Caco-2 (cell line): ENCODE data around the gene GUCA2A. TPM values are rescaled to one million over a fixed set of nuclear protein-coding genes. Genes with fewer than 3 reads are reported as not detected.

ENCODE experiments used
- BruUV-seq: library from RNA; stranded (reverse); fragments of 400-500 nt; replicated peaks from 2 replicates; lab custom pipeline; 2021; lab: Mats Ljungman, UMichigan
- CTCF ChIA-PET: fragments of 300-600 bp; sonication (Branson Sonifier 250); formaldehyde crosslinking; loops from one replicate; lab custom pipeline; 2022; ENCODE audit warnings: antibody characterized with exemption; lab: Charles Lee
- POLR2A ChIA-PET: fragments of 300-600 bp; sonication (Branson Sonifier 250); formaldehyde crosslinking; loops from one replicate; lab custom pipeline; 2022; ENCODE audit warnings: antibody characterized with exemption; lab: Charles Lee
- DNase-seq, 2 experiments: peaks; one replicate each; pipeline versions ENCODE4 v3.0.0 to v3.0.0-alpha.2; 2020 to 2022
- H3K27me3 ChIP-seq: replicated peaks from 2 replicates; pipeline ENCODE4 v1.6.0; 2011; ENCODE audit warnings: low read length; ENCODE audit not compliant: control insufficient read depth, insufficient read depth
- H3K36me3 ChIP-seq: 2 replicates; pipeline ENCODE4 v1.5.1; 2011; ENCODE audit warnings: low read length; ENCODE audit not compliant: control insufficient read depth, insufficient read depth
- H3K4me1 ChIP-seq: fragments of 250-450 bp; sonication (Bioruptor Pico); 2 replicates; pipeline ENCODE4 v1.5.1; 2020; ENCODE audit warnings: mild to moderate bottlenecking
- H3K4me3 ChIP-seq: 2 replicates; pipeline ENCODE4 v1.5.1; 2011; ENCODE audit warnings: low read depth, mild to moderate bottlenecking, control low read depth, low read length
- H3K9me3 ChIP-seq: fragments of 250-450 bp; sonication (Bioruptor Pico); 2 replicates; pipeline ENCODE4 v1.5.1; 2020; ENCODE audit warnings: mild to moderate bottlenecking, moderate library complexity
- H3K27ac Mint-ChIP-seq: one replicate; pipeline ENCODE4 v1.8.0; 2022; ENCODE audit warnings: mixed read lengths; ENCODE audit not compliant: unreplicated experiment
- H3K27me3 Mint-ChIP-seq: one replicate; pipeline ENCODE4 v1.8.0; 2022; ENCODE audit warnings: mixed read lengths; ENCODE audit not compliant: insufficient read depth, unreplicated experiment
- H3K36me3 Mint-ChIP-seq: one replicate; pipeline ENCODE4 v1.8.0; 2022; ENCODE audit warnings: mild to moderate bottlenecking, mixed read lengths; ENCODE audit not compliant: insufficient read depth, unreplicated experiment
- H3K4me1 Mint-ChIP-seq: one replicate; pipeline ENCODE4 v1.8.0; 2022; ENCODE audit warnings: low read depth, mixed read lengths; ENCODE audit not compliant: unreplicated experiment
- H3K4me3 Mint-ChIP-seq: one replicate; pipeline ENCODE4 v1.8.0; 2022; ENCODE audit warnings: mild to moderate bottlenecking, moderate library complexity, mixed read lengths; ENCODE audit not compliant: unreplicated experiment
- H3K9me3 Mint-ChIP-seq: one replicate; pipeline ENCODE4 v1.8.0; 2022; ENCODE audit warnings: mixed read lengths; ENCODE audit not compliant: unreplicated experiment
- CTCF ChIP-seq, 2 experiments: fragments of 200-600 bp in 1 of 2; IDR thresholded peaks; 1 replicate in 1 of 2; 2 replicates in 1 of 2; pipeline versions ENCODE4 v1.5.1 to v1.8.0; 2011 to 2022; ENCODE audit warnings: antibody characterized with exemption in 1 of 2, control low read depth in 1 of 2, inconsistent platforms in 1 of 2, low read depth in 1 of 2, low read length in 1 of 2, mild to moderate bottlenecking in 1 of 2, moderate library complexity in 1 of 2; ENCODE audit not compliant: insufficient read depth in 1 of 2, severe bottlenecking in 1 of 2, unreplicated experiment in 1 of 2
- intact Hi-C: fragments of 100-400 bp; cut with micrococcal nuclease; formaldehyde crosslinking; loops from one replicate; pipeline ENCODE4 v1.10.0; 2022; ENCODE audit not compliant: unreplicated experiment
- total RNA-seq: library from RNA; stranded (reverse); gene quantifications from 2 replicates; pipeline ENCODE4 v1.2.3, GENCODE V29; 2022

GUCA2A gene
- total RNA-seq, 1 experiment from 2014 or later = 28.8 TPM

- no peak overlapping the region for H3K27ac Mint-ChIP-seq
- H3K36me3 ChIP-seq = no peaks in the 10 kb centered on the region
- no peak for DNase-seq
Measured at GRCh38 chr1:42128499-42128898, 36.0 kb downstream of the GUCA2A start.

GRCh38 chr1:42127767-42128166 lies 36.8 kb downstream of the GUCA2A start:
- H3K27me3 ChIP-seq = no peaks in the 10 kb centered on the region
- Mint-ChIP-seq H3K27ac (no peak overlapping the region), H3K4me3 (no peak overlapping the region), H3K27me3 (peaks cover 6% of the 10 kb centered on the region), H3K9me3 (no peaks in the 10 kb centered on the region), H3K4me1 (no peaks in the 10 kb centered on the region), H3K36me3 (no peaks in the 10 kb centered on the region)
- H3K4me3 ChIP-seq = no peak overlapping the region
- BruUV-seq = no TSS peak
- no peaks in the 10 kb centered on the region for H3K36me3 ChIP-seq
- no peaks in the 10 kb centered on the region for H3K9me3 ChIP-seq
- POLR2A ChIA-PET = no interaction called here
- no peaks in the 10 kb centered on the region for H3K4me1 ChIP-seq
- CTCF ChIA-PET = no interaction called here
- TF ChIP-seq CTCF (IDR thresholded peaks at IDR 0.05; ENCODE audit: insufficient read depth in 1 of 2, low read depth in 1 of 2, low read length in 1 of 2, severe bottlenecking in 1 of 2, unreplicated experiment in 1 of 2) = no peak
- intact Hi-C loops = no loop called here
- DNase-seq = no peak

More at GRCh38 chr1:42128499-42128898, 36.0 kb downstream of the GUCA2A start:
- no peaks in the 10 kb centered on the region for H3K4me1 ChIP-seq
- ChIA-PET CTCF (no interaction called here), POLR2A (no interaction called here)
- no peaks in the 10 kb centered on the region for H3K9me3 ChIP-seq
- Mint-ChIP-seq H3K36me3 (no peaks in the 10 kb centered on the region), H3K4me1 (no peaks in the 10 kb centered on the region), H3K9me3 (no peaks in the 10 kb centered on the region), H3K27me3 (peaks cover 6% of the 10 kb centered on the region), H3K4me3 (no peak overlapping the region)
- no peaks in the 10 kb centered on the region for H3K27me3 ChIP-seq
- no peak overlapping the region for H3K4me3 ChIP-seq
- intact Hi-C loops = no loop called here
- no peak for TF ChIP-seq CTCF (IDR thresholded peaks at IDR 0.05; ENCODE audit: insufficient read depth in 1 of 2, low read depth in 1 of 2, low read length in 1 of 2, severe bottlenecking in 1 of 2, unreplicated experiment in 1 of 2)
- BruUV-seq = no TSS peak

GRCh38 chr1:42125552-42125951 lies 39.0 kb downstream of the GUCA2A start:
- Mint-ChIP-seq H3K4me1 (no peaks in the 10 kb centered on the region), H3K27me3 (peaks cover 6% of the 10 kb centered on the region), H3K4me3 (no peak overlapping the region), H3K9me3 (peaks cover 10% of the 10 kb centered on the region), H3K36me3 (no peaks in the 10 kb centered on the region), H3K27ac (no peak overlapping the region)
- intact Hi-C loops = no loop called here
- no peak for DNase-seq
- BruUV-seq = no TSS peak
- ChIA-PET CTCF (no interaction called here), POLR2A (no interaction called here)
- Histone ChIP-seq H3K9me3 (no peaks in the 10 kb centered on the region), H3K27me3 (no peaks in the 10 kb centered on the region), H3K4me3 (no peak overlapping the region), H3K36me3 (no peaks in the 10 kb centered on the region), H3K4me1 (no peaks in the 10 kb centered on the region)
- no peak for TF ChIP-seq CTCF (IDR thresholded peaks at IDR 0.05; ENCODE audit: insufficient read depth in 1 of 2, low read depth in 1 of 2, low read length in 1 of 2, severe bottlenecking in 1 of 2, unreplicated experiment in 1 of 2)
